ENCODE measurements around the gene KRT75.

KRT75 gene

GRCh38 chr12:52440821-52441319, 6.7 kb upstream of the KRT75 start:
- DNase-seq (ENCODE audit: low read depth in 3 of 3, low spot score in 1 of 3), result no peak

- DNase-seq (ENCODE audit: low read depth in 3 of 3, low spot score in 1 of 3), result no peak
Observed at GRCh38 chr12:52439845-52440244, 5.7 kb upstream of the KRT75 start.

- DNase-seq (ENCODE audit: low read depth in 3 of 3, low spot score in 1 of 3), result no peak
Observed at GRCh38 chr12:52439420-52439819, 5.2 kb upstream of the KRT75 start.

GRCh38 chr12:52438305-52439301, 4.4 kb upstream of the KRT75 start:
- DNase-seq (ENCODE audit: low read depth in 3 of 3, low spot score in 1 of 3), result no peak

GRCh38 chr12:52437508-52437907, 3.3 kb upstream of the KRT75 start:
- DNase-seq (ENCODE audit: low read depth in 3 of 3, low spot score in 1 of 3), result no peak

GRCh38 chr12:52436828-52437474, 2.8 kb upstream of the KRT75 start:
- no peak for DNase-seq (ENCODE audit: low read depth in 3 of 3, low spot score in 1 of 3)

- DNase-seq (ENCODE audit: low read depth in 3 of 3, low spot score in 1 of 3), result no peak
Observed at GRCh38 chr12:52436000-52436827, 2.0 kb upstream of the KRT75 start.

- DNase-seq (ENCODE audit: low read depth in 3 of 3, low spot score in 1 of 3), result no peak
Observed at GRCh38 chr12:52435659-52435999, 1.5 kb upstream of the KRT75 start.

GRCh38 chr12:52434760-52435530, 774 bp upstream of the KRT75 start:
- no peak for DNase-seq (ENCODE audit: low read depth in 3 of 3, low spot score in 1 of 3)

- DNase-seq (ENCODE audit: low read depth in 3 of 3, low spot score in 1 of 3), result no peak
Observed at GRCh38 chr12:52433501-52434080, 580 bp downstream of the KRT75 start.

GRCh38 chr12:52432559-52433207, 1.5 kb downstream of the KRT75 start:
- no peak for DNase-seq (ENCODE audit: low read depth in 3 of 3, low spot score in 1 of 3)

- no peak for DNase-seq (ENCODE audit: low read depth in 3 of 3, low spot score in 1 of 3)
Observed at GRCh38 chr12:52428121-52428520, 6.0 kb downstream of the KRT75 start.

- no peak for DNase-seq (ENCODE audit: low read depth in 3 of 3, low spot score in 1 of 3)
Observed at GRCh38 chr12:52427083-52427482, 7.1 kb downstream of the KRT75 start.

- DNase-seq (ENCODE audit: low read depth in 3 of 3, low spot score in 1 of 3), result no peak
Observed at GRCh38 chr12:52426034-52426433, 8.1 kb downstream of the KRT75 start.

- DNase-seq (ENCODE audit: low read depth in 3 of 3, low spot score in 1 of 3), result no peak
Observed at GRCh38 chr12:52425466-52425865, 8.7 kb downstream of the KRT75 start.

- no peak for DNase-seq (ENCODE audit: low read depth in 3 of 3, low spot score in 1 of 3)
Observed at GRCh38 chr12:52423661-52424500, 10.3 kb downstream of the KRT75 start.

GRCh38 chr12:52423035-52423434, 11.1 kb downstream of the KRT75 start:
- no peak for DNase-seq (ENCODE audit: low read depth in 3 of 3, low spot score in 1 of 3)

- DNase-seq (ENCODE audit: low read depth in 3 of 3, low spot score in 1 of 3), result no peak
Observed at GRCh38 chr12:52419656-52420055, 14.5 kb downstream of the KRT75 start.

- no peak for DNase-seq (ENCODE audit: low read depth in 3 of 3, low spot score in 1 of 3)
Observed at GRCh38 chr12:52418576-52419110, 15.5 kb downstream of the KRT75 start.
